ENCODE results near the gene CSF1R. TPM values are rescaled to one million over a fixed set of nuclear protein-coding genes. Genes with fewer than 3 reads are reported as not detected.
A peak's percentile ranks its signal among the peaks of the same experiment; 100 is the strongest.

Gene CSF1R
- total and polyA plus RNA-seq, 5 experiments from 2014 or later = 0.07 to 1.5 (median 0.82) TPM

DNA sequence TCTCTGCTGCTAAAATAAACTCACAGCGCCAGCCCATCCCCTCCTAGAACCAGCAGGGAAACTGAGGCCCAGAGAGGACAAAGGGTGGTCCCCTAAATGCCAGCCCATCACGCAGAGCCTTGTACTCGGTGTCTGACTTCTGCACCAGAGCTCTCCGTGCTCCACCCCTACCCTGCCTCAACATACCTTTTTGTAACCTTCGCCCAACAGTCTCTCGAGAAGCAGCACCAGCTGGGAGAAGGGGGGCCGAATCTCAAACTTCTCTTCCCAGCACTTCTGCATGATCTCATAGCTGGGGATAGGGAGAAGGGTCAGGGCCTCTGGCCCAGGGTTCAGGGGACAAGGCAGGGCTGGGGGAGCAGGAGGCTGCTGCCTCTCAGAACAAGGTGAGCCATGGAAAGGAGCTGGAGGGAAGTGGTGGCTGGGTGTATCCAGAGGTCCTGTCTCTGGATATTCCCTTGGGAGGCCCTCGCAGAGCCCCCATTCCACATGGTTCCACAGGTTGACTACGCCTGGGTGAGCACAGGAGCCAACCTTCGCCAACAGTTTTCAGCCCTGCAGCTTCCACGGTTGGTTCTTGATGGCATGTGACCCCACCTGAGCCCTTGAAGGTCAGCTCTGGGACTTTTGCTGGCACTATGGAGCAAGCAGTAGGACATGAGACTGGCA is 32.3 kb upstream of the CSF1R start:
- H3K4me1 Mint-ChIP-seq = peaks cover 0 to 6% (median 0%) of the 10 kb centered on the region in 4 donors
- no peaks in the 10 kb centered on the region for H3K36me3 Mint-ChIP-seq
- ATAC-seq = no peak
- no peaks in the 10 kb centered on the region for H3K27me3 Mint-ChIP-seq
- H3K9me3 Mint-ChIP-seq = no peaks in the 10 kb centered on the region
- H3K4me3 Mint-ChIP-seq = no peak overlapping the region
- POLR2A ChIA-PET = no interaction called here
- no peak overlapping the region for H3K27ac Mint-ChIP-seq
- no peak for DNase-seq

DNA sequence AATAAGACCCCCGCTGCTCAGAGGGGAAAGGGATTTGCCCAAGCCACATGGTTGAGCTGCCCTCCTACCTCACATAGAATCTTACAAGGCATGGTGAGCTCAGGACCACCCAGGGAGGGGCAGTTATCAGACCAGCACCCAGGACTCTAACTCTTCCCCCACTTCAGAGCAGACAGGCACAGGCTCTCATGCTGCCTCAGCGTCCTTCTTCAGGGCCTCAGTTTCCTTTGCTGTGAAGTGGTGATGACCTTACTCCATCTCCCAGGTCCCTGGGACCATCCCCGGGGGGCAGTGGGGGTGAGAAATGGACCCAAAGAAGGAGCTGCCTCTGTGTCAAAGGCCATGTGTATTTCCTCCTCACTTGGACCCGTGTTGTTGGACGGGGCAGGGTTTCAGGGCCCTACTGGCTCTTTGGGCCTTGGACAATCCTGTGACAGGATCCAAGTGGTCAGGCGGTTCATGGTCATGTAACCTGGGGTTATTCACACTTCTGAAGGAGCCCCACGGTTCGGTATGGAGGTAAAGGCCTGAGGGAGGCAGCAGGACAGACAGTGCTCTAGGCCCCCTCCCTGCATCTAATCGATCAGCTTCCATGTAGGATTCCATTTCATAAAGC is 31.7 kb upstream of the CSF1R start:
- no peak overlapping the region for H3K27ac Mint-ChIP-seq
- POLR2A ChIA-PET = no interaction called here
- H3K4me3 Mint-ChIP-seq = no peak overlapping the region
- no peaks in the 10 kb centered on the region for H3K36me3 Mint-ChIP-seq
- H3K4me1 Mint-ChIP-seq = peaks cover 0 to 3% (median 0%) of the 10 kb centered on the region in 4 donors
- H3K9me3 Mint-ChIP-seq = no peaks in the 10 kb centered on the region
- no peak for DNase-seq
- no peaks in the 10 kb centered on the region for H3K27me3 Mint-ChIP-seq
- ATAC-seq = no peak

DNA sequence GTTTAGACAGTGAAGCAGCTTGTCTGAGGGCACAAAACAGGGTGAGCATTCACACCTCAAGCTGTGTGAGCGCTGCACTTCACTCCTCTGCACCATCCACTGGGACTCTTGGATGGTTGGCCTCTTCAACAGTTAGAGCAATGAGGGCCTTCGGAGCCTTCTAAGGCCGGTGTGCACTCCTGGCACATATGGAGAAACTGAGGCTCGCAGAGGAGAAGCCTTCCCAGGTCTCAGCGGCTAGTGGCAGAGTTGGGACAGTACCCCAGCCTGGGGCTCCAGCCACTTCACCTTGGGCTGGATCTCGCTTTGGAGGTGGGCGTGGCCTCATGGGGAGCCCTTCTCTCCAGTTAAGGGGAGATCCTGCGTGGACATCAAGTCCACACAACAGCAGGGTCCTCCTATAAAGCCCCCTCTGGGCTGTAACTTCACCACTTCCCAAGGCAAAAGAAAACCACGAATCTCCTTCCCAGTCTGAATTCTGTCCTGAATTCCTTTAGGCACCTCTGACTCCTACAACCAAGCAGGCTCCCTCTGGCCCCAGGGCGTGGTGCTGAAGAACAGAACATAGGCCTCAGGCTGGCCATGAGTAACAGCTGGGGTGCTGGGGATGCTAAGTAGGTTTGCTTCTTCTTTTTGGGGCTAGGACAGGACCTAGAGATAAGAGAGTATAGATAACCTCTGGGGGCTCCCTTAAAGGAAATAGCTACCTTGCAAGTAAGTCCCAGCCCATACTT is 30.5 kb upstream of the CSF1R start:
- Mint-ChIP-seq H3K9me3 (no peaks in the 10 kb centered on the region), H3K36me3 (no peaks in the 10 kb centered on the region), H3K4me3 (no peak overlapping the region), H3K27ac (peak overlapping the region in 1 of 10 donors; percentile 17), H3K4me1 (peaks cover 0 to under 1% (median 0%) of the 10 kb centered on the region in 4 donors), H3K27me3 (no peaks in the 10 kb centered on the region)
- POLR2A ChIA-PET = no interaction called here
- DNase-seq (no peak), ATAC-seq (no peak)

DNA sequence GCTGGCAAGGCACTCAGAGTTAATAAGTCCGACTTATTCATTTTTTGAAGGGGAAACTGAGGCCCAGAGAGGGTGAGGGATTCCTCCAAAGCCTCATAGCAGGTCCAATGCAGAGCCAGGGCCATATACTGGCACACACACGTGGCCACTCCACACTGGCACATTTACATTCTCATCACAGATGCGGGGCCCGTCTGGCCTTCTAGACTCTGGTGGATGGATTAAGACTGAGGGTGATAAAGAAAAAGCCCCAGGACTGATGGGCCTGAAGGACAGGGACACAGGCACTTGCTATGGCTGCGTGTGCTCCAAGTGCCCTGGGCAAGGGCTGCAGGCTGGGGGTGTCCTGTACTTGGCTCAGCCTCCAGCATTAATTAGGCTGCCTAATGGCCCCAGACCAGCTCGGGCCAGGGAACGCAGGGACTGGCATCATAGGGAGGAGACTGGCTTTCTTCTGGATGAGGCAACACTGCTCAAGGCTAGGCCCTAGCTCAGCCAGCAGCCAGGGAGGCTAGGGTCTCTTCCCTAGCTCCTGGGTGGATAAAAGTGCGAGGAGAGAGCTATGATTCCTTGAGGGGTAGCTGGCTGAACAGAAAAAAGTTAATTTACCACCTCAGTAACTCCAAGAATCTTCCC is 28.5 kb upstream of the CSF1R start:
- H3K36me3 Mint-ChIP-seq = no peaks in the 10 kb centered on the region
- peak in 1 of 10 donors; percentile 5 for DNase-seq
- H3K27me3 Mint-ChIP-seq = peaks cover 0 to 4% (median 0%) of the 10 kb centered on the region in 5 donors
- no peak overlapping the region for H3K27ac Mint-ChIP-seq
- H3K4me1 Mint-ChIP-seq = no peaks in the 10 kb centered on the region
- POLR2A ChIA-PET = no interaction called here
- H3K4me3 Mint-ChIP-seq = no peak overlapping the region
- peaks cover 0 to 4% (median 0%) of the 10 kb centered on the region in 9 donors for H3K9me3 Mint-ChIP-seq
- ATAC-seq = no peak

DNA sequence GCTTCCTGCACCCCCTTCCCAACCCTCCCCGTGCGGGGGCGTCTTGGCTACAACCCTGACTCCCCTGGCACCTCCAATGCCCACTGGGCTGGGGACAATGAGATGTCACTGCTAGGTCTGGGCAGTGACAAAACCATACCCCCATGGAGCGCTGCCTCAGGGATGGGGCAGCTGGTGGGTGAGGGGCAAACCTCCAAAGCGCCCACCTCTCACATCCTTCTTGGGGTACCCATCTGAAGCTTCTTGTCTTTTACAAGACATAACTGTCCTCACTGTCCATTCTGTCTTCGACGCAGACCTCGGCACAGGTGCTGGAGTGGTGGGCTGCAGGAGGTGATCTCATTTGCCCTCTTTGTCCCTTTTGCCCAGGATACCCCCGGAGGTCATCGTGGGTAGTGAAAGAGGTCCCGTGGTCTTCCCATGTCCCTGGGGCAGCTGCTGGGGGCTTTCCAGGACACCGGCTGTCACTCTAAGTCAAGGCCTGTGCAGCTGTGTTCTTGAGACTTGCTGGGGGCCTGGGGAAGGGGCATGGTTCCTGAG is 27.8 kb upstream of the CSF1R start:
- Mint-ChIP-seq H3K9me3 (peaks cover 0 to 5% (median 0%) of the 10 kb centered on the region in 9 donors), H3K27me3 (peaks cover 0 to 5% (median 0%) of the 10 kb centered on the region in 5 donors), H3K4me1 (no peaks in the 10 kb centered on the region), H3K36me3 (no peaks in the 10 kb centered on the region), H3K4me3 (no peak overlapping the region), H3K27ac (no peak overlapping the region)
- POLR2A ChIA-PET = no interaction called here
- ATAC-seq = no peak
- peak in 1 of 10 donors; percentile 11 for DNase-seq

DNA sequence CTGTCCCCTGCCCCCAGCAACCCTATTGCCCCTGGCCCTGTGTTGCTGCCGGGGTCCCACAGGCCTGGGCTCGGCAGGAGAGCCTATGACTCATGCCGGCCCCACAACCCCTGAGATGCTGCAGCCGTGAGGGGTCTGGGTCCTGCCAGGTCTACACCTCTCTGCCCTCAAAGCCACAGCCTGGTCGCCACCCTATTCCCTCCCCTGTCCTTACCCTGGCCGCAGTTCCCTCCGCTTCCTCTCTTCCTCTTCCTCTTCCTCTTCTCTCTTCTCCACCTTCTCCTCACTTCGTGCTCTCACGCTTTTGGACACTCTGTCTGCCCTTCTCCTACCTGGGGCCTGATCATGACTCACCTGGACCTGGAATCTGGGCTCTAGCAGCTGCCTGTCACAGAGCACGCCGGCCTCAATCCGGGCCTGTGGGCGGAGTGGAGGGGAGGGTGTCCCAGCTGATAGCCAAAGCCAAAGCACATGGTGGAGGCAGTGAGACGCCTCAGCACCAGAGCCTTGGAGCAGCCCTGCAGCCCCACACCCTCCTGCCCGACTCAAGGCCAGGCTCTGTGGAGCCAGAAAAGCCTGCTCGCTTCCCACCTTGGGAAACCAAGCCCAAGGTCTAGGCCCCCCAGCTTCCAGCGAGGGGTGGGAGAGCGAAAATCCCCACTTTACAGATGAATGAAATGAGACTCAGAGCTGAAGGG is 26.8 kb upstream of the CSF1R start:
- peak in 1 of 10 donors; percentile 15 for DNase-seq
- POLR2A ChIA-PET = no interaction called here
- H3K4me3 Mint-ChIP-seq = no peak overlapping the region
- H3K4me1 Mint-ChIP-seq = peaks cover 0 to under 1% (median 0%) of the 10 kb centered on the region in 4 donors
- peaks cover 0 to 5% (median 0%) of the 10 kb centered on the region in 9 donors for H3K9me3 Mint-ChIP-seq
- ATAC-seq = no peak
- H3K27me3 Mint-ChIP-seq = peaks cover 0 to 7% (median 0%) of the 10 kb centered on the region in 5 donors
- H3K27ac Mint-ChIP-seq = no peak overlapping the region
- H3K36me3 Mint-ChIP-seq = no peaks in the 10 kb centered on the region

DNA sequence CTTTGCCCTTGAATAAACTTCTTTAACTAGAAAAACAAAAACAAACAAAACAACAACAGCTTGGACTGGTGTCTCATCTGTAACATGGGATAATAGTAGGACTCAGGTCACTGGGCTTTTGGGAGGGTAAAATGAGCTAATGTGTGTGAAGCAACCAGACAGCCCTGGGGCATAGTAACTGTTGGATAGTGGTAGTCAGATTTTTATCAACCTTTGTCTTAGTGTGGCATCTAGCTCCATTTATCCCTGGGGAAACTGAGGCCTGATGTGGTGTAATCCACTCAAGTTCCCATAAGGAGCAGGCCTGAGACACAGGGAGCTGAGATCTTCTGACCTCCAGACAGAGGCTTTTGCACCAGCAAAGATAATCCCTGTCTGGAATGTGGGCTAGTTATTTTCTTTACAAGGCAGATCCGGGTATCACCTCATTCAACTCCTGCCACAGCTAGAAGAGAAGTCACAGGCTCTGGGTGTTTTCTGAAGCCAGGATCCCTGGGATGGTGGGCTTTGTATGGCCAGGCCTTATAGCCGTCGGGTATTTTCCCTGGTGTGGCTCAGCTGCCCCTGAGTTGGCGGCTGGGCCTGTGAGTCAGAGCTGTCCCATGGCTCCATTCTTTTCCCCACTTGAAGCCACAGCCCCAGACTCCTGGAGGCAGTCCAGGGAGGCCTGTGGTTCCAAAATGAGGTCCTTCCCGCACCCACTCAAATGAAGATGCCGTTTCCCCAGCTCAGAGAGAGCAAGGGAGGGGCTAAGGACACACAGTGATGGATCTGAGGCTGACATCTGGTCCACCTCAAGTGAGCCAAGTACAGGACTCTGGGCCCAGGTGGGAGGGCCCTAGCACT is 26.1 kb upstream of the CSF1R start:
- Mint-ChIP-seq H3K36me3 (no peaks in the 10 kb centered on the region), H3K4me1 (peaks cover 0 to 2% (median 0%) of the 10 kb centered on the region in 4 donors), H3K9me3 (peaks cover 0 to 5% (median 0%) of the 10 kb centered on the region in 9 donors), H3K27me3 (peaks cover 0 to 12% (median 0%) of the 10 kb centered on the region in 5 donors), H3K27ac (no peak overlapping the region), H3K4me3 (no peak overlapping the region)
- POLR2A ChIA-PET = no interaction called here
- DNase-seq (no peak), ATAC-seq (no peak)

DNA sequence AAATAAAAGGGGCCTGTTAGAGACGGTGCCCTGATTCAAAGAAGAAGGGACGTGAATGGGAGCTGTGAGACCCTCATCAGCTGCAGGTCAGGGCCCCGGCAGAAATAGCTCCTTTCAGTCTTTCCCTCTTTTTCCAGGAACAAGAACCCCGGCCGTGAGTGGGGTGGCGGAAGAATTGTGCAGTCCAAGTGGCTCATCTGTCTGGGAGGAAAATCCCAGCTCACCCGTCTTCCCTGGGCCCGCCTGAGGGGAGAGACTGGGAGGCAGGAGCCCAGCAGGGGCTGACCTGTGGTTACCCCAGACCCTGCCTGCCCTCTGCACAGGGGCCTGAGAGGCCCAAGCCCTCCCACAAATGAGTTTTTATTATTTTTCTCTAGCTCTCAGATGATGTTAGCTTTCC is 24.8 kb upstream of the CSF1R start:
- Mint-ChIP-seq H3K27me3 (peaks cover 0 to 12% (median 0%) of the 10 kb centered on the region in 5 donors), H3K4me3 (no peak overlapping the region), H3K27ac (no peak overlapping the region), H3K9me3 (peaks cover 0 to 5% (median 0%) of the 10 kb centered on the region in 9 donors), H3K4me1 (peaks cover 0 to 6% (median 1%) of the 10 kb centered on the region in 4 donors), H3K36me3 (no peaks in the 10 kb centered on the region)
- POLR2A ChIA-PET = no interaction called here
- no peak for DNase-seq
- no peak for ATAC-seq

DNA sequence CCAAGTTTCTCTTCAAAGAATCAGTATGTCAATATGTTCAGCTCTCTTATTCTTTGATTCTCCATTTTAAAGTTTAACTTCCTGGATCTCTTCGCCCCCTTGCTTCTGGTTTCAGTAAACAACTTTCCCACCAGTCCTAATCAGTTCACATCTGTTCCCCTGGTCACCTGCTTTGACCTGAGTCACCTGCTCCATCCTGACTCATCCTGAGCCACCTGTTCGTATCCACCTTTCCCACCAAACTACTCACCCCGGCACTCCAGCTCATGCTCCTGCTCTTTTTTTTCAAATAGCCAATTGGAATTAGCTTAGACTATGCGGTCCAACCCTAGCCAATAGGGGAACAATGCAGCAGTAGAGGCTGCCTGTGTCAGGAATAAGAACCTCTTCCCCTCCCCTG is 23.6 kb upstream of the CSF1R start:
- Mint-ChIP-seq H3K9me3 (peaks cover 0 to 5% (median 0%) of the 10 kb centered on the region in 9 donors), H3K36me3 (no peaks in the 10 kb centered on the region), H3K4me3 (no peak overlapping the region), H3K27ac (no peak overlapping the region), H3K27me3 (peaks cover 0 to 12% (median 0%) of the 10 kb centered on the region in 5 donors), H3K4me1 (peaks cover 0 to 6% (median 1%) of the 10 kb centered on the region in 4 donors)
- POLR2A ChIA-PET = no interaction called here
- DNase-seq (no peak), ATAC-seq (no peak)

DNA sequence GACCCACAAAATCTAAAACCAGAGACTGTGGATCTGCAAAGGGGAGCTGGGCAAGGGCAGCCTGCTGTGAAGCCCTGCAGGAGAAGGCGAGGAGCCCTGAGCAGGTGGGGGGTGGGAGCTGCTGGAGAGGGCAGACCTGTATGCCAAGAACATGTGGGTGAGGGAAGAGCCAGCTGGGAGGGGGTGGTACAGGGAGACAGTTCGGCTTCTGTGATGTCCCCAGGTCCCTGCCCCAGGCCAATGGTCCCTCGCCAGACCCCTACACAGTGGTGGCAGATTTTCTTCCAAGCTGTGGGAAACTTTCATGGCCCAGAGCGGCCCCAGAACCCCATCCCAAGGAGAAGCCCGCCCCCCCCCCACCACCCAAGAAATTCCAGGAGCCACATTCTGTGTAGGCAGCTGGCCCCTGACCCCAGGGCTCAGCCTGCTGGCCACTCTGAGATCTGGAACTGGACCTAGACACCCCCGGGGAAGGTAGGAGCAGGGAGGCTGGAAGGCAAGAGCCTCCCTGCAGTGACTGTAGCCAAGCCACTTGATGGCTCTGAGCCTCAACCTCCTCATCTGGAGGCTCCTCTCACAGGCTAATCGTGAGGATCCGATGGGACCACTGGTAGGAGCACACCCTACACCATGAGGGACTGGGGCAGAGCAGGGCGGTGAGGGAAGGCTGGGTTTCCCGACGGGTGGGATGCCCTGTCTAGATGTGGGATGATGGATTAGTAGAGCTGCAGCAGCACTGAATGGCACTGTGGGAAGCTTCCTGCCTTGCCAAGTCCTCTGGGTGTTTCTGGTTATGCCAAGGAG is 22.6 kb upstream of the CSF1R start:
- POLR2A ChIA-PET = no interaction called here
- Mint-ChIP-seq H3K27ac (no peak overlapping the region), H3K36me3 (no peaks in the 10 kb centered on the region), H3K4me3 (no peak overlapping the region), H3K27me3 (peaks cover 0 to 12% (median 0%) of the 10 kb centered on the region in 5 donors), H3K4me1 (peaks cover 0 to 6% (median 1%) of the 10 kb centered on the region in 4 donors), H3K9me3 (peaks cover 0 to 5% (median 0%) of the 10 kb centered on the region in 9 donors)
- DNase-seq = no peak
- no peak for ATAC-seq

Data from naive thymus-derived CD8-positive, alpha-beta T cell (primary cell).